Kasumi-1 (cell line): ENCODE results near the gene CAPN11.
A peak's percentile ranks its signal among the peaks of the same experiment; 100 is the strongest.
"Not testable (repeated sequence)": the region's sequence is repeated elsewhere in the genome, so short reads cannot be mapped to it uniquely, and the experiment has no call there.

Experiments
- DNase-seq, 2 experiments: peaks; one replicate each; lab custom pipeline; 2025; lab: John Stamatoyannopoulos, UW

CAPN11 gene

DNA sequence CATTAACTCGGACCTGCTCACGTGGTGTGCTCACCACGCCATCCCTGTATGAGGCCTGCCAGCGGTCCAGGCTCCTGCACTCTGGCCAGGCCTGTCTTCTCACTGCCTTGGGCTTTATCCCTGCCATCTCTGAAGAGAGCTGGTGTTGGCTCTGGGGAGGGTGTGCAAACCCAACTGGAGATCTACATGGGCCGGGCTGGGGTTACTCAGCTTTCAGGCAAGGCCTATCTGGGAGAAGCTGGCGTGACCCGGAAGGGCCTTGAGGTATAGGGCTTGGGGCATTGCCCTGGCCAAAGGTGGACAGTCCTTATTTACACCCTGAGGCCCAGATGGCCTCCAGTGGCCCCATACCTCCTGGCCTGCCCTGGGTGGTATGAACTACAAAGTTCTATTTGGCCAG is 69.8 kb downstream of the CAPN11 start:
- no peak for DNase-seq

DNA sequence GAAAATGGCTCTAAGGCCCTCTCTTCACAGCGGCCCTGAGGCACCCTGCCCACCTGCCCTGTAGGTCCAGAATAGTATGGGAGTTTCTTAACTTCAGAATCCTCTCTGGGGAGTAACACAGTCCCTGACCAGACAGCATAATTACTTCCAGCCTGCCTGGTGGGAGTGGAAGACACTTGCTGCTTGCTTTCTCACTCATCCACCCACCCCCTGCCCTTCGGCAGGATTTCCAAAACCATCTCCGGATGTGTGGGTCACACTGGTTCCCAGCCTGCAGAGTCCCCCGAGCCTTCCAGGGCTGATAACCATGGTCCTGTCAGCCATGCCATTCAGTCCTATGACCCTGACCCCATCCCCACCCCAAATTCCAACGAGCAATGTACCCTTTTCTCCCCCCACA is 70.2 kb downstream of the CAPN11 start:
- no peak for DNase-seq

DNA sequence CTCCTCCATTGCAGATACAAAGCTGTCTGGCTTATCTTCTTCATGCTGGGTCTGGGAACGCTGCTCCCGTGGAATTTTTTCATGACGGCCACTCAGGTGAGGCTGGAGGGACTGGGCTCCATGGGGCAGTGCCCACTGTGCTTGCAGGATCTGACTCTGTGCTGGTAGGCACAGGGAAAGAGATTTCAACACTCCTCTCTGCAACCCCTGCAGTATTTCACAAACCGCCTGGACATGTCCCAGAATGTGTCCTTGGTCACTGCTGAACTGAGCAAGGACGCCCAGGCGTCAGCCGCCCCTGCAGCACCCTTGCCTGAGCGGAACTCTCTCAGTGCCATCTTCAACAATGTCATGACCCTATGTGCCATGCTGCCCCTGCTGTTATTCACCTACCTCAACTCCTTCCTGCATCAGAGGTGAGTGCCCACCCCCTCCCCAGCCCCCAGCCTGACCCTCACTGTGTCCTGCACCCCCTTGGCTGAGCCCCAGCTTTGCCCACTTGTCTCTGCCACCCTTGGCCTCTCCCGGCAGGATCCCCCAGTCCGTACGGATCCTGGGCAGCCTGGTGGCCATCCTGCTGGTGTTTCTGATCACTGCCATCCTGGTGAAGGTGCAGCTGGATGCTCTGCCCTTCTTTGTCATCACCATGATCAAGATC is 70.9 kb downstream of the CAPN11 start:
- no peak for DNase-seq

DNA sequence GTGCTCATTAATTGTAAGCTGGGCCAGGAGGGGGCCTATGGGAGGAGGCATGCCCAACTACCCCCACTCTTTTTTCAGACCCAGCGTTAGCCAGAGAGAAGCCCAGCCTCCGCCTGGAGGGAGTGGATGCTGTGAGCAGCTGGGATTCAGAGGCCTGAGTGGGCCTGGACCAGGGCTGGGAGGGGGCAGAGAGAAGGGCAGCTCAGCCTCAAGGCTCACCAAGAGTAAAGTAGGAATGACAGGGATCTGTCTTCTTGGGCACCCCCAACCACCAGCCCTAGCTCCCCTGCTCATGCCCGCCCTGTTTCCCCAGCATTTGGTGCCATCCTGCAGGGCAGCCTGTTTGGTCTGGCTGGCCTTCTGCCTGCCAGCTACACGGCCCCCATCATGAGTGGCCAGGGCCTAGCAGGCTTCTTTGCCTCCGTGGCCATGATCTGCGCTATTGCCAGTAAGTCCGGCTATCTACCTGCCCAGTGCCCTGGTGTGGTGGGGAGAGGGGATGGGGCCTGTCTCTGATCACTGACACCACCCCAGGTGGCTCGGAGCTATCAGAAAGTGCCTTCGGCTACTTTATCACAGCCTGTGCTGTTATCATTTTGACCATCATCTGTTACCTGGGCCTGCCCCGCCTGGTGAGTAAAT is 71.5 kb downstream of the CAPN11 start:
- DNase-seq: no peak

DNA sequence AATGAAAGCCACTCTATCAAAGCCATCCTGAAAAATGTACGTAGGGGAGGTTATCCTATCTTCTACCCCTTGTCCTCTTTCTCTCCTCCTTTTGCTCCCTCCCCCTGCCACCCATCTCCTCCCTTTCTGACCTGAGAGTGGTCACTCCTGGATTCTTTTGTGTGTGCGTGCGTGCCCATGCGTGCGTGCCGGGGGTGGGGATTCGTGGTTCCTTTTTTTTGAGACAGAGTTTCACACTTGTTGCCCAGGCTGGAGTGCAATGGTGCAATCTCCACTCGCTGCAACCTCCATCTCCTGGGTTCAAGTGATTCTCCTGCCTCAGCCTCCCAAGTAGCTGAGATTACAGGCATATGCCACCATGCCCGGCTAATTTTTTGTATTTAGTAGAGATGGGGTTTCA is 72.8 kb downstream of the CAPN11 start:
- DNase-seq: not testable (repeated sequence)

DNA sequence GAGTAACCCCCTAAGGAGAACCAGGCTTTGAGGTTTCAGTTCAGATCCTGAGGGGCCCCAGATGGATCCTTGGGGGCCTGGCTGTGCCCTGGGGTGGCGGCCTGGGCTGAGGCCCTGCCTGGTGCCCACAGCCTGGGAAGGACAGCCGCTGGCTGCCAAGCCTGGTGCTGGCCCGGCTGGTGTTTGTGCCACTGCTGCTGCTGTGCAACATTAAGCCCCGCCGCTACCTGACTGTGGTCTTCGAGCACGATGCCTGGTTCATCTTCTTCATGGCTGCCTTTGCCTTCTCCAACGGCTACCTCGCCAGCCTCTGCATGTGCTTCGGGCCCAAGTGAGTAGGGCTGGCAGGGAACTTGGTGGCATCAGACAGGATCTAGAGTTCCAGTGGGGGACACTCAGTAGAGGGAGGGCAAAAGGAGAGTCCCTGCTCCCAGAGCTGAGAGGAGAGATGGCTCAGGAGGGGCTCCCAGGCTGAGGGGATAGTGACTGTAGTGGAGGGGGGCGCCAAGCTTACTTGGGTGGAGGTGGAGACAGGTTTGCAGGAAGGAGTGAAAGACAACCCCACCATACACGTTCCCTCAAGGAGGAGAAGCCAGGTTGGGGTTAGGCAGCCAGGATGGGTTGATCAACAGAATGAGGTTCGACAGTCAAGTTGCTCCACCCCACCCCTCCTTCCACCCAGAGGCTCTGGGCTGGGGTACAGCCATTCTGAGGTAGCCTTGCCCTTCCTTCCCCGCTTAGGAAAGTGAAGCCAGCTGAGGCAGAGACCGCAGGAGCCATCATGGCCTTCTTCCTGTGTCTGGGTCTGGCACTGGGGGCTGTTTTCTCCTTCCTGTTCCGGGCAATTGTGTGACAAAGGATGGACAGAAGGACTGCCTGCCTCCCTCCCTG is 74.3 kb downstream of the CAPN11 start:
- peak in 1 of 2 experiments; percentile 41 for DNase-seq

DNA sequence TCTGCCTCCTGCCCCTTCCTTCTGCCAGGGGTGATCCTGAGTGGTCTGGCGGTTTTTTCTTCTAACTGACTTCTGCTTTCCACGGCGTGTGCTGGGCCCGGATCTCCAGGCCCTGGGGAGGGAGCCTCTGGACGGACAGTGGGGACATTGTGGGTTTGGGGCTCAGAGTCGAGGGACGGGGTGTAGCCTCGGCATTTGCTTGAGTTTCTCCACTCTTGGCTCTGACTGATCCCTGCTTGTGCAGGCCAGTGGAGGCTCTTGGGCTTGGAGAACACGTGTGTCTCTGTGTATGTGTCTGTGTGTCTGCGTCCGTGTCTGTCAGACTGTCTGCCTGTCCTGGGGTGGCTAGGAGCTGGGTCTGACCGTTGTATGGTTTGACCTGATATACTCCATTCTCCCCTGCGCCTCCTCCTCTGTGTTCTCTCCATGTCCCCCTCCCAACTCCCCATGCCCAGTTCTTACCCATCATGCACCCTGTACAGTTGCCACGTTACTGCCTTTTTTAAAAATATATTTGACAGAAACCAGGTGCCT is 75.0 kb downstream of the CAPN11 start:
- DNase-seq: peak in 1 of 2 experiments; percentile 63
